RWPE1 (cell line): ENCODE results near the gene DEFB132.
A peak's percentile ranks its signal among the peaks of the same experiment; 100 is the strongest.

Source experiments
- CTCF ChIA-PET: fragments of 350-600 bp; sonication (Branson Sonifier 250); formaldehyde crosslinking; extraction: SDS; loops from one replicate; lab custom pipeline; 2021; lab: Yijun Ruan, JAX
- POLR2A ChIA-PET: fragments of 400-600 bp; formaldehyde crosslinking; extraction: SDS; loops from one replicate; lab custom pipeline; 2020; ENCODE audit warnings: antibody characterized with exemption; ENCODE audit not compliant: low non-redundant PET; lab: Yijun Ruan, JAX
- DNase-seq: peaks from one replicate; pipeline ENCODE4 v3.0.0; 2012; ENCODE audit warnings: low spot score
- H3K27ac ChIP-seq: fragments of 450-650 bp; 2 replicates; pipeline ENCODE4 v1.5.1; 2017
- TF ChIP-seq, protein P1 (sequence below): fragments of 450-650 bp; conservative IDR thresholded peaks from 2 replicates; pipeline ENCODE4 v1.5.1; 2017; ENCODE audit warnings: low read depth, mild to moderate bottlenecking

DEFB132 gene

DNA sequence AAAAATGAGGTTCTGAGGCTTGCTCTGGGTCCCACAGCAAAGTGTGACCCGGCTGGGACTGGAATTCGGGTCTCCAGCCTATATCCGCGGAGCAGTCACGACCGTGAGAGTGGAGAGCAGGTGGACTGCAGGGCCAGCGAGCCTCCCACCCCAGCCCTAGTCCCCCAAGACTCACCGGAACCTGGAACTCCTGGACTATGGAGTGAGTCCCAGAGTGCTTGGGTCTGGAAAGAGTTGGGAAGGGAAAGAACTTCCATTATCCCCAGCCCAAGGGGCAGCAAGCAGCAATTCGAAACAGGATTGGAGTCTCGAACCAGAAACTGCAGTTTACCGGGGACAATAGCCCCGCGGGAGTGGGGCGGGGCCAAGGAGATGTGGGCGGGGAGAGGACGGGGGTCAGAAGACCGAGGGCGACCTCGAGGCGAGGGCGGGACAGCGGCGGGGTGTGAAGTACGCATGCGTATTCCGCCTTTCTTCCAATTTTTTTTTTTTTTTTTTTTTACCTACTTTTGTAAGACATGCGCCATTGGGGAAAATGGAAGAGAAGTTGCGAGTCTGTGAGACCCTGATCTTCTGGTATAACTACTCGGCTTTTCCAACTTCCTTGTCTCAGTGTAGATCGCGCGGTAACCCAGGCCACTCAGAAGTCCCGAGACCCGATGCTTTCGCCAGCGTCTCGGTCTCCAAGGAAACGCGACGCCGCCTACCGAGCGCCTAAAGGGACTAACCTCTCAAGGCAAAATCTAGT lies 32.7 kb downstream of the DEFB132 start, which contains the start of gene C20orf96:
Gene C20orf96 (minus strand): TSS at position 667 of the 748 bp plus-strand sequence. CDS start 140 bp downstream, at position 527.
- DNase-seq = peak; percentile 98
- TF ChIP-seq, protein P1, sequence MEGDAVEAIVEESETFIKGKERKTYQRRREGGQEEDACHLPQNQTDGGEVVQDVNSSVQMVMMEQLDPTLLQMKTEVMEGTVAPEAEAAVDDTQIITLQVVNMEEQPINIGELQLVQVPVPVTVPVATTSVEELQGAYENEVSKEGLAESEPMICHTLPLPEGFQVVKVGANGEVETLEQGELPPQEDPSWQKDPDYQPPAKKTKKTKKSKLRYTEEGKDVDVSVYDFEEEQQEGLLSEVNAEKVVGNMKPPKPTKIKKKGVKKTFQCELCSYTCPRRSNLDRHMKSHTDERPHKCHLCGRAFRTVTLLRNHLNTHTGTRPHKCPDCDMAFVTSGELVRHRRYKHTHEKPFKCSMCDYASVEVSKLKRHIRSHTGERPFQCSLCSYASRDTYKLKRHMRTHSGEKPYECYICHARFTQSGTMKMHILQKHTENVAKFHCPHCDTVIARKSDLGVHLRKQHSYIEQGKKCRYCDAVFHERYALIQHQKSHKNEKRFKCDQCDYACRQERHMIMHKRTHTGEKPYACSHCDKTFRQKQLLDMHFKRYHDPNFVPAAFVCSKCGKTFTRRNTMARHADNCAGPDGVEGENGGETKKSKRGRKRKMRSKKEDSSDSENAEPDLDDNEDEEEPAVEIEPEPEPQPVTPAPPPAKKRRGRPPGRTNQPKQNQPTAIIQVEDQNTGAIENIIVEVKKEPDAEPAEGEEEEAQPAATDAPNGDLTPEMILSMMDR = no peak
- ChIA-PET CTCF (no interaction called here), POLR2A (no interaction called here)
- peak within 1 kb of the TSS; percentile 80 for H3K27ac ChIP-seq

DNA sequence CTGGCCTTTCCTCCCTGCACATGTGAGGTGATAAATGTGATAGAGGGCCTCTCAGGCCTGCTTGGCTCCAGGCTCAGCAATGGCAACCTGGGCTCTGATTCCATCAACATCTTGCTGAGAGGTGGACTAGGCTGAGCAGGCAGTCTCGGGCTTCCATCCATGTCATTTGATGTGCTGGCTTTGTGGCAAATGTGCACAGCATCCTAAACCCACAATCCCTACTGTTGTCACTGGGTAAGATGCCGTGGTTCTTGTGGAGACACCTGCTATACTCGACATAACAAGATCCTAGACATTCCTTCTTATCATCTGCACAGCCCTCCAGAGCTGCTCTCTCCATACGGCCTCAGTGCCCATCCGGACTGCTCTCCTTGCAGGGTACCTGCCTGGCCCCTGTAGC lies 37.1 kb downstream of the DEFB132 start:
- DNase-seq = no peak
- TF ChIP-seq, protein P1 = no peak
- ChIA-PET POLR2A (no interaction called here), CTCF (no interaction called here)
- no peak overlapping the region for H3K27ac ChIP-seq

GRCh38 chr20:295804-296203 lies 38.3 kb downstream of the DEFB132 start:
- no peak for DNase-seq
- TF ChIP-seq, protein P1 = no peak
- no peak overlapping the region for H3K27ac ChIP-seq
- ChIA-PET CTCF (interaction anchor here (0.6 kb wide), 1 partner anchor 33 kb away, joined by 3 read pairs; no protein-coding TSS in a partner anchor), POLR2A (no interaction called here)

DNA sequence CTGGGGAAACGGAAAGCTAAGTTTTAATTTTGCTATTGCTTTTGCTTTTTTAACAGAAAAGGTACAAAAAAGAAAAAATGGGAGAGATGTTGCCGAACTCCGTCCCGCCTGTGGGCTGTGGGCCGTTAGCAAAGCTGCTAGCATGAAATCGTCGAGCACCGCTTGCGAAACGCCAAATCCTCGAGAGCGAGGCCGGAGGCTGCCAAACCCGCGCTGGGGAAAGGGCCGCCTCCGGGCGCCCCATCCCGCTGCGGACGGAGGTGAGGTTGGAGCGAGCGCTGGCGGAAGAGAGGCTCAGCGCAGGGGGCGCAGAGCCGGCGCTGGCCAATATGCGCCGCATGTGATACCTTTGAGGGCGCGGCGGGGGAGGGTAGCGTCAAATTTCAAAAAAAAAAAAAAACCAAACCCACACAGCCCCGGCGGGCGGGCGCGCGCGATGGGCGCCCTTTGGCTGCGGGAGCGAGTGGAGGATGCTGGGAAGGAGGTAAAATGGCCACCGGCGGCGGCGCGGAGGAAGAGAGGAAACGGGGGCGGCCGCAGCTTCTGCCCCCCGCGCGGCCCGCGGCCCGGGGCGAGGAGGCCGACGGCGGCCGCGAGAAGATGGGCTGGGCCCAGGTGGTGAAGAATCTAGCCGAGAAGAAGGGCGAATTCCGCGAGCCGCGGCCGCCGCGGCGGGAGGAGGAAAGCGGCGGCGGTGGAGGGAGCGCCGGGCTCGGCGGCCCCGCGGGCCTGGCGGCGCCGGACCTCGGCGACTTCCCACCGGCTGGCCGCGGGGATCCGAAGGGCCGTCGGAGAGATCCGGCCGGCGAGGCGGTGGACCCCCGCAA lies 39.8 kb downstream of the DEFB132 start, which contains the start of gene ZCCHC3:
Gene ZCCHC3 (plus strand): TSS at position 473 of the 827 bp plus-strand sequence. CDS start 17 bp downstream, at position 490.
- ChIA-PET POLR2A (interaction anchor here (0.7 kb wide), 1 partner anchor 12 kb away, joined by 3 read pairs; no protein-coding TSS in a partner anchor), CTCF (interaction anchor here (0.5 to 1.3 kb wide), 2 partner anchors 33 to 53 kb away, joined by 5 to 9 read pairs; no protein-coding TSS in a partner anchor)
- TF ChIP-seq, protein P1 = no peak; the same call in 1 of the 2 replicates
- DNase-seq = peak; percentile 91
- peak within 1 kb of the TSS; percentile 97 for H3K27ac ChIP-seq

GRCh38 chr20:297925-298775 lies 40.6 kb downstream of the DEFB132 start:
- peak; percentile 65 for DNase-seq
- POLR2A ChIA-PET = interaction anchor here (0.6 to 1.1 kb wide), 4 partner anchors 13 to 33 kb away, joined by 3 to 8 read pairs (median 4); partner anchors contain the start of gene SOX12
- CTCF ChIA-PET = interaction anchor here (0.7 to 1.3 kb wide), 2 partner anchors 32 to 33 kb away, joined by 4 to 9 read pairs; no protein-coding TSS in a partner anchor
- peak overlapping the region; percentile 97 for H3K27ac ChIP-seq
- TF ChIP-seq, protein P1 = no peak
